Hepatocyte (in vitro differentiated cells): ENCODE data around the gene MEGF8. TPM values are rescaled to one million over a fixed set of nuclear protein-coding genes. Genes with fewer than 3 reads are reported as not detected.

Experiments used
- DNase-seq: peaks from one replicate; pipeline ENCODE4 v3.0.0-alpha.2; 2016; ENCODE audit warnings: low spot score
- H2AFZ ChIP-seq: fragments of 200-600 bp; sonication (generic); 2 replicates; pipeline ENCODE4 v1.6.0; 2016; ENCODE audit warnings: antibody characterized with exemption, mild to moderate bottlenecking
- H3K27ac ChIP-seq: fragments of 200-600 bp; sonication (generic); 2 replicates; pipeline ENCODE4 v1.5.1; 2016; ENCODE audit warnings: mild to moderate bottlenecking
- H3K27me3 ChIP-seq: fragments of 200-600 bp; sonication (generic); 2 replicates; pipeline ENCODE4 v1.6.1; 2016
- H3K36me3 ChIP-seq: fragments of 200-600 bp; sonication (generic); replicated peaks from 2 replicates; pipeline ENCODE4 v1.5.1; 2016; ENCODE audit warnings: low read depth; ENCODE audit not compliant: insufficient read depth
- H3K4me1 ChIP-seq: fragments of 200-600 bp; sonication (generic); 2 replicates; pipeline ENCODE4 v1.5.1; 2016; ENCODE audit warnings: mild to moderate bottlenecking, moderate library complexity; ENCODE audit not compliant: insufficient read depth
- H3K4me2 ChIP-seq: fragments of 200-600 bp; sonication (generic); 2 replicates; pipeline ENCODE4 v1.6.0; 2016
- H3K4me3 ChIP-seq: fragments of 200-600 bp; sonication (generic); 2 replicates; pipeline ENCODE4 v1.5.1; 2016; ENCODE audit warnings: mild to moderate bottlenecking
- H3K79me2 ChIP-seq: fragments of 200-600 bp; sonication (generic); 2 replicates; pipeline ENCODE4 v1.6.0; 2017; ENCODE audit warnings: mild to moderate bottlenecking
- H3K9me2 ChIP-seq: fragments of 200-600 bp; sonication (generic); replicated peaks from 2 replicates; pipeline ENCODE4 v1.6.0; 2017; ENCODE audit warnings: mild to moderate bottlenecking; ENCODE audit not compliant: insufficient read depth
- H3K9me3 ChIP-seq: fragments of 200-600 bp; sonication (generic); 2 replicates; pipeline ENCODE4 v1.5.1; 2016; ENCODE audit warnings: low read depth, mild to moderate bottlenecking
- H4K20me1 ChIP-seq: fragments of 200-600 bp; sonication (generic); 2 replicates; pipeline ENCODE4 v1.6.0; 2016; ENCODE audit warnings: mild to moderate bottlenecking; ENCODE audit not compliant: insufficient read depth, poor library complexity, severe bottlenecking
- CTCF ChIP-seq: fragments of 200-600 bp; sonication (generic); IDR thresholded peaks from 2 replicates; pipeline ENCODE4 v1.5.1; 2016; ENCODE audit warnings: antibody characterized with exemption, mild to moderate bottlenecking; ENCODE audit not compliant: poor library complexity
- EZH2 ChIP-seq: fragments of 200-600 bp; sonication (generic); IDR thresholded peaks from 2 replicates; pipeline ENCODE4 v1.6.1; 2016; ENCODE audit warnings: antibody characterized with exemption, mild to moderate bottlenecking, borderline replicate concordance
- EZH2phosphoT487 ChIP-seq: fragments of 200-600 bp; sonication (generic); IDR thresholded peaks from one replicate; pipeline ENCODE4 v1.6.1; 2018; ENCODE audit warnings: antibody characterized with exemption, mild to moderate bottlenecking, low read depth, moderate library complexity; ENCODE audit not compliant: unreplicated experiment, severe bottlenecking
- WGBS: methylation state at CpG from one replicate; pipeline ENCODE4 v1.1.6; 2016; ENCODE audit warnings: low lambda C conversion rate; ENCODE audit errors: missing lambda C conversion rate; 5-methylcytosine and 5-hydroxymethylcytosine counted together
- polyA plus RNA-seq: library from polyadenylated mRNA; unstranded; fragments of >200 nt; fragmentation: Nextera tagmentation; extraction: Ambion mirVana; gene quantifications from 2 replicates; pipeline ENCODE4 v1.2.1, GENCODE V29; 2016
- total RNA-seq: library from RNA; depleted of rRNA; stranded (reverse); fragments of >200 nt; gene quantifications from 2 replicates; pipeline ENCODE4 v1.2.3, GENCODE V29; 2014

Gene MEGF8
- total and polyA plus RNA-seq, 2 experiments from 2014 or later, result 8.3 to 19.2 TPM

GRCh38 chr19:42362891-42363440 lies 37.5 kb downstream of the MEGF8 start:
- Histone ChIP-seq H3K9me2 (no peaks in the 10 kb centered on the region), H3K27ac (no peak overlapping the region), H4K20me1 (no peaks in the 10 kb centered on the region), H3K4me3 (no peak overlapping the region), H3K79me2 (no peaks in the 10 kb centered on the region), H3K4me1 (no peaks in the 10 kb centered on the region), H2AFZ (no peak overlapping the region), H3K27me3 (no peaks in the 10 kb centered on the region), H3K9me3 (no peaks in the 10 kb centered on the region), H3K36me3 (no peaks in the 10 kb centered on the region), H3K4me2 (no peak overlapping the region)
- TF ChIP-seq CTCF (no peak), EZH2 (no peak), EZH2phosphoT487 (no peak)
- peak; percentile 1 for DNase-seq
- 100% methylated on average over 7 of the region's 13 CpGs for WGBS

GRCh38 chr19:42363614-42364346 lies 38.3 kb downstream of the MEGF8 start:
- 92% methylated on average over 17 of the region's 17 CpGs for WGBS
- no peak for TF ChIP-seq EZH2
- TF ChIP-seq EZH2phosphoT487, result no peak
- no peak for TF ChIP-seq CTCF
- no peak overlapping the region for H3K27ac ChIP-seq
- no peak overlapping the region for H2AFZ ChIP-seq
- DNase-seq, result no peak
- H3K4me1 ChIP-seq, result no peaks in the 10 kb centered on the region
- H4K20me1 ChIP-seq, result no peaks in the 10 kb centered on the region
- H3K27me3 ChIP-seq, result no peaks in the 10 kb centered on the region
- no peak overlapping the region for H3K4me2 ChIP-seq
- no peaks in the 10 kb centered on the region for H3K79me2 ChIP-seq
- H3K36me3 ChIP-seq, result no peaks in the 10 kb centered on the region
- no peaks in the 10 kb centered on the region for H3K9me2 ChIP-seq
- no peak overlapping the region for H3K4me3 ChIP-seq
- no peaks in the 10 kb centered on the region for H3K9me3 ChIP-seq

GRCh38 chr19:42366673-42367072 lies 41.2 kb downstream of the MEGF8 start:
- TF ChIP-seq EZH2phosphoT487, result no peak
- TF ChIP-seq CTCF, result no peak
- TF ChIP-seq EZH2, result no peak
- Histone ChIP-seq H3K4me3 (no peak overlapping the region), H3K79me2 (no peaks in the 10 kb centered on the region), H3K9me2 (no peaks in the 10 kb centered on the region), H4K20me1 (no peaks in the 10 kb centered on the region), H3K4me1 (no peaks in the 10 kb centered on the region), H3K27me3 (no peaks in the 10 kb centered on the region), H2AFZ (no peak overlapping the region), H3K9me3 (no peaks in the 10 kb centered on the region), H3K36me3 (no peaks in the 10 kb centered on the region), H3K27ac (no peak overlapping the region), H3K4me2 (no peak overlapping the region)
- DNase-seq, result no peak
- 74% methylated on average over 1 of the region's 1 CpG for WGBS
